ENCODE data around the gene RACGAP1.

DNA sequence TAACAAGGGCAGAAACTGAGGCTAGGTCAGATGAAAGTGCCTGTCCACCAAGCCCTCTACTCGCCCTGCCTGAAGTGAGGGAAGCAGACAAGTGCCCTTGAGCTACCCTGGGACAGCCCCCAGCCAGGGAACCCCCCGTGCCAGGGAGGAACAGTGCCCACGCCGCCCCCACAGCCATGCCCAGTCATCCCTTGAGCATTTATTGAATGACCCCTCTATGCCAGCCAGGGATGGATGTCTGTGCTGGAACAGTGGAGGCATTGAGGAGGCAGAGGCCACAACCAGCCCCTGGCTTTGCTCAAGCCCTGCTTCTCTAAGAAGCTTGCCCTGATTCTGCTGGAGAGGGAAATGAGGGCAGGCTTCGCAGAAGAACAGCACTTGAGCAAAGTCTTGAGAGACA, 56.3 kb downstream of the RACGAP1 start:
- TF ChIP-seq, protein P1, sequence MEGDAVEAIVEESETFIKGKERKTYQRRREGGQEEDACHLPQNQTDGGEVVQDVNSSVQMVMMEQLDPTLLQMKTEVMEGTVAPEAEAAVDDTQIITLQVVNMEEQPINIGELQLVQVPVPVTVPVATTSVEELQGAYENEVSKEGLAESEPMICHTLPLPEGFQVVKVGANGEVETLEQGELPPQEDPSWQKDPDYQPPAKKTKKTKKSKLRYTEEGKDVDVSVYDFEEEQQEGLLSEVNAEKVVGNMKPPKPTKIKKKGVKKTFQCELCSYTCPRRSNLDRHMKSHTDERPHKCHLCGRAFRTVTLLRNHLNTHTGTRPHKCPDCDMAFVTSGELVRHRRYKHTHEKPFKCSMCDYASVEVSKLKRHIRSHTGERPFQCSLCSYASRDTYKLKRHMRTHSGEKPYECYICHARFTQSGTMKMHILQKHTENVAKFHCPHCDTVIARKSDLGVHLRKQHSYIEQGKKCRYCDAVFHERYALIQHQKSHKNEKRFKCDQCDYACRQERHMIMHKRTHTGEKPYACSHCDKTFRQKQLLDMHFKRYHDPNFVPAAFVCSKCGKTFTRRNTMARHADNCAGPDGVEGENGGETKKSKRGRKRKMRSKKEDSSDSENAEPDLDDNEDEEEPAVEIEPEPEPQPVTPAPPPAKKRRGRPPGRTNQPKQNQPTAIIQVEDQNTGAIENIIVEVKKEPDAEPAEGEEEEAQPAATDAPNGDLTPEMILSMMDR (IDR thresholded peaks at IDR 0.05), result no peak
- no peak for TF ChIP-seq EZH2 (IDR thresholded peaks at IDR 0.05; ENCODE audit: borderline replicate concordance, insufficient read depth, low read depth, low read length, poor library complexity, severe bottlenecking)

All from B cell (primary cell).